GM21447 (cell line): ENCODE results near the gene SLC15A2.
A peak's percentile ranks its signal among the peaks of the same experiment; 100 is the strongest.
"Not testable (repeated sequence)": the region's sequence is repeated elsewhere in the genome, so short reads cannot be mapped to it uniquely, and the experiment has no call there.

ENCODE experiments used
- ATAC-seq: cut with Tn5 transposase; IDR thresholded peaks from one replicate; pipeline ENCODE4 v1.9.1; 2021; ENCODE audit not compliant: unreplicated experiment

SLC15A2 gene

DNA sequence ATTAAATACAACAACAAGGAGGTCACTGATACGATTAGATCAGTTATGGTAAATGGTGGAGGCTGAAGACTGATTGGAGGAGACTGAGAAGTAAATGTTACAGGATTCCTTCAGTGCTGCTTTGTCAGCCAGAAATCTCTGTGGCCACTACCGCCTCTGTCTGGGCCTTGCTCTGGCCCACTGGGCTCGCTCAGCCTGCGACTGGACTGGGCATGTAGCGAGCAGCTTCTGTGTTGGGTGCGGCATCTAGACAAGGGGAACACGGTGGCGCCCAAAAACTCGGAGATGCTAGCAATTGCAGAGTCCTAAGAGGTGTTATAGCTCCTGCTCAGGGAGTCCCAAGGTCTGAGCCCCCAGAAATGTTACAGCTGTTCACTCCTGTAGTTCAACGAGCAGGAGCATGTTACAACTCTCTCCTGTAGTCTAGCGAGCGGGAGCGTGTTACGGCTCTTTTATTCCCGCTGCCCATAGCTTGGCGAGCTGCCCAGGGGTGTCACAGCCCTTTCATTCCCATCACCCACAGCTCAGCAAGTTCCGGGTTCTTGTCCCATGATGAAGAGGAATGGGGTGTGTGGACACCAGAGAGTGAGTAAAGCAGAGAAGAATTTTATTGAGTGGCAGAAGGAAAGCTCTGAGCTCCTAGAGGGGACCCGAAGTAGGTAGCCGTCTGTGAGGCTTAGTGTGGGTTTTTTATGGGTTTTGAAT is 24.7 kb downstream of the SLC15A2 start:
- ATAC-seq, result no peak

DNA sequence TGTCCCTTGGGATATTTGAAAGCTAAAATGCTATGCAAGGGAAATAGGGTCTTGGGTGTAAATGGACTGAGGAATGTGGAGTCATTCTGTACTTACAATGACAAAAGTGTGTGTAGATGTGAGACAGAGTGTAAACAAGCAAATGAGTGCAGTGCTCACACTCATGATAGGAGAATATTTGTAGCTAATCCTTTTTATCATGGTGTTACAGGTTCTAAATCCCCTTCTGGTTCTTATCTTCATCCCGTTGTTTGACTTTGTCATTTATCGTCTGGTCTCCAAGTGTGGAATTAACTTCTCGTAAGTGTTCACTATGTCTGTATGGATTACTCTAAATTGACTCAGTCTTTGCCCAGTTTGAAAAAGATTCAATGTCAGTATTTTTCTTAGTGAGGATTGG is 30.5 kb downstream of the SLC15A2 start:
- ATAC-seq, result no peak

DNA sequence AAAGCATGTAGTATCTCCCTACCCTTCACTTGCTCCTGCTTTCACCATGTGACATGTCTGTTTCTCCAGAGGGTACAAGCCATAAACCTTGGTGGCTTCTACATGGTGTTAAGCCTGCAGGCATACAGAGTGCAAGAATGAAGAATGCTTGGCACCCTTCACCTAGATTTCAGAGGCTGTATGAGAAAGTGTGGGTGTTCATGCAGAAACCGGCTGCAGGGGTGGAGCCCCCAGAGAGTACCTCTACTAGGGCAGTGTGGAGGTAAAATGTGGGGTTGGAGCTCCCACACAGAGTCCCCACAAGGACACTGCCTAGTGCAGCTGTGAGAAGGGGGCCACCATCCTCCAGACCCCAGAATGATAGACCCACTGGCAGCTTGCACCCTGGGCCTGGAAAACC is 32.2 kb downstream of the SLC15A2 start:
- ATAC-seq, result no peak

DNA sequence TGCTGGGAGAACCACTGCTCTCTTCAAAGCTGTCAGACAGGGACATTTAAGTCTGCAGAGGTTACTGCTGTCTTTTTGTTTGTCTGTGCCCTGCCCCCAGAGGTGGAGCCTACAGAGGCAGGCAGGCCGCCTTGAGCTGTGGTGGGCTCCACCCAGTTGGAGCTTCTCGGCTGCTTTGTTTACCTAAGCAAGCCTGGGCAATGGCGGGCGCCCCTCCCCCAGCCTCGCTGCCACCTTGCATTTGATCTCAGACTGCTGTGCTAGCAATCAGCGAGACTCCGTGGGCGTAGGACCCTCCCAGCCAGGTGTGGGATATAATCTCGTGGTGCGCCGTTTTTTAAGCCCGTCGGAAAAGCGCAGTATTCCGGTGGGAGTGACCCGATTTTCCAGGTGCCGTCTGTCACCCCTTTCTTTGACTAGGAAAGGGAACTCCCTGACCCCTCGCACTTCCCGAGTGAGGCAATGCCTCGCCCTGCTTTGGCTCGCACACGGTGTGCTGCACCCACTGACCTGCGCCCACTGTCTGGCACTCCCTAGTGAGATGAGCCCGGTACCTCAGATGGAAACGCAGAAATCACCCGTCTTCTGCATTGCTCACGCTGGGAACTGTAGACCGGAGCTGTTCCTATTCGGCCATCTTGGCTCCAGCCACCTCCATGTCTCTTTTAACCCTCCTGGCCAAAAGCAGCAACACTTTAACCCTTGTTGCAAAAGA is 44.1 kb downstream of the SLC15A2 start:
- not testable (repeated sequence) for ATAC-seq

DNA sequence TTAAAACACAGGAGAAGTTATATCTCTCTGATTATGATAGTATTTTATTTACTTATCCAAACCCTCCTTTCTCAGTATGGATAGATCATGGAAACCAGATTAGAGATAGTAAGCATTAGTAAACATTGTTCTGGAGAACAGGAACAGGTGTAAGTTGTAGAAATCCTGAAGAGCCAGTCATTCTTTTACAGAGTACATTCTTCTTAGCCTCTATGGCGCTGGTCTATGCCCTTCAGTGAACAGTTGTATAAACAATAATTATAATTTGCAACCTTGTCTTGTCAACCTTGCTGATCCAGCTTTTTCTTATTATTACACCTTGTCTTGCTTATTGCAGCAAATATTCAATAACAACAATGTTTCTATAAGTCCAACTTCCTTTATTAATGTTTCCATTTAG is 47.4 kb downstream of the SLC15A2 start:
- no peak for ATAC-seq

DNA sequence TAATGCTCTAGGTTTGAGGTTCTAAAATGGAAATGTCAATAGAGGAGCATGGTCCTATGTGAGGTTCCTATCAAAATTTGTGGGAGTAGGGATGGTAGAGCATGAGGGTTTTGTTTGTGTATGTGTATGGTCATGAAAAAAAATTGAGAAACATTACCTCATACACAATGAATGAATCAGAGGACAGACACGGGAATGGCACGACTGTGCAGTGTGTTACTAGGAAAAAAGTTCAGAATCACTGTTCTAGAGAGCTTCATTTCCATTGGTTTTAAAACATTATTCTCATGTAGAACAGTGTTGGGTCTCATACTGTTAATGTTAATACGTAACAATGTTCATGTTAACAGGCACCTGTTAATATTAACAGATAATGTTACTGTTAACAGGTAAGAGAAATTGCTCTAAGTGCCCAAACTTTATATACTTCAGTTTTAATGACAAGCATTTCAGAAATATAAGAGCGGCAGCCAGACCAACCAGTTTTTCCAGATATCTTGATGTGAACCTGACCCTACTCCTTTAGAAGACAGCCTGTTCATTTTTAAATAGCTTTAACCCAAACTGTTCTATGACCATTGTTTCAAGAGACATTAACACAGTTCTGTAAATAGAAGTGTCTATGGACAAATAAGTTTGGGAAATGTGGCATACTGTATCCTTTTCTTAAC is 48.0 kb downstream of the SLC15A2 start:
- no peak for ATAC-seq

DNA sequence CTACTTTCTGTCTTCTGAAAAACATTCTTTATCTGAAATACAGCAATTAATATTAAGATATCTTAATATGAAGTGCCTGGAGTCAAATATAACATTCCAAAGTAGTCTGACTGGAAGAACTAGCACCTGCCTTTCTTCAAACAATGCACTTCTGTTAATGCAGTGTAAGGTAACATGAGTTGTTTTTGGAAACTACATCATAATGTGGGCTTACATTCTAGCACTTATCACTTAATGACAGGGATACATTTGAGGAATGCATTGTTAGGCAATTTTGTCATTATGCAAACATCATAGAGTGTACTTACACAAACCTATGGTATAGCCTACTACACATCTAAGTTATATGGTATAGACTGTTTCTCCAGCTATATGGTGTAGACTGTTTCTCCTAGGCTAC is 49.2 kb downstream of the SLC15A2 start:
- ATAC-seq, result no peak

DNA sequence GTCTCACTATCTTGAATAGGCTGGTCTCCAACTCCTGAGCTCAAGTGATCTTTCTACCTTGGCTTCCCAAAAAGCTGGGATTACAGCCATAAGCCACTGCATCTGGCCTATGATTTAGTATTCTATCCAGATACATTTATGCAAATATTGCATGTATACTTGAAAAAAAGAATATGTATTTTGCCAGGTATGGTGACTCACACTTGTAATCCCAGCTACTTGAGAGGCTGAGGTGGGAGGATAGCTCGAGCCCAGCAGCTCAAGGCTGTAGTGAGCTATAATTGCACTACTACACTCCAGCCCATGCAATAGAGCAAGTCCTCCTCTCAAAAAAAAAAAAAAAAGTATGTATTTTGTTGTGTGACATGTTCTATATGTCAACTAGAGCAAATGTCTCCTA is 54.4 kb downstream of the SLC15A2 start:
- no peak for ATAC-seq

DNA sequence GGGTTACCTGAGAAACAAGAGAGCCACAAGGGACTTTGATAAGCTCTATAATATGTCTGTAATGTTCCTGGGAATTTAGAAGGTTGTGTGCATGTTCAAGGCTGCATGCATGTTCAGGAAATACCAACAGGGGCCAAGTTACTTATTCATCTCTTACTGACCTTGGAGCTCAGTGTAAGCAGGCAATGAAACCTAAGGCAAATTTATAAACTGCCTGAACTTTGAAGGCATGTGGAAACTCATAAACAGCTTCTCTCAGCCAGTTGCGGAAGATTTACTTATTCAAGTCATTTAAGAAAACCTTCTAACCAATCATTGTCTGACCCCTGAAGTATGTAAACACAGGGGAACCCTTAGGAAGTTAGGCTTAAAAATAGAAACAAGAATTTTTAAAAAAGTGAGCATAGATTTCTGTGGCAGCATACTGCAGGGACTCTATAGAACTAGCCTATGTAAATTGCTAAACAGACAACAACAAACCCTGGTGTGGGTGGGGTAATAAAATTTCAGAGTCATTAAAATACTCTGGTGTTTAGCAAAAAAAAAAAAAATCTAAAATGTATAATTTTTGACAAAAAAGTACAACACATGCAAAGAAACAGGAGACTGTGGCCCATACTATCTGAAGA is 57.2 kb downstream of the SLC15A2 start:
- no peak for ATAC-seq

DNA sequence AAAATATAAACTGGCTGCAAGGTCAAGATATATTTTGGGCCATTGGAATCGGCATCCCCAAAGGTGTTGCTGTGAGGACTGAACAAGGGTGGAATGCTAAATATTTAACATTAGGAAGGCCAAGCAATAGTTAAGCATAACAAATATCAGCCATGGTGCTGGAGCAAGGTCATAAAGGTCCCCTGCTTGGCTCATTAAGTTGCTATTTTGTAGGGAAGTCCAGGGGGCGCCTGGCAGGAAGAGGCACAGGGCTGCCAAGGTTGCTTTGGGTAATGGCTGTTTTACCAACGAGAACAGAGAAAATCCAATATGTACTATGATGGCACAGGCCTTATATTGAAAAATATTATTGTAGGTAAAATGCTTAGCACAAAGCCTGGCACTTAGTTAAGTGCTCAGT is 62.2 kb downstream of the SLC15A2 start:
- ATAC-seq, result no peak

DNA sequence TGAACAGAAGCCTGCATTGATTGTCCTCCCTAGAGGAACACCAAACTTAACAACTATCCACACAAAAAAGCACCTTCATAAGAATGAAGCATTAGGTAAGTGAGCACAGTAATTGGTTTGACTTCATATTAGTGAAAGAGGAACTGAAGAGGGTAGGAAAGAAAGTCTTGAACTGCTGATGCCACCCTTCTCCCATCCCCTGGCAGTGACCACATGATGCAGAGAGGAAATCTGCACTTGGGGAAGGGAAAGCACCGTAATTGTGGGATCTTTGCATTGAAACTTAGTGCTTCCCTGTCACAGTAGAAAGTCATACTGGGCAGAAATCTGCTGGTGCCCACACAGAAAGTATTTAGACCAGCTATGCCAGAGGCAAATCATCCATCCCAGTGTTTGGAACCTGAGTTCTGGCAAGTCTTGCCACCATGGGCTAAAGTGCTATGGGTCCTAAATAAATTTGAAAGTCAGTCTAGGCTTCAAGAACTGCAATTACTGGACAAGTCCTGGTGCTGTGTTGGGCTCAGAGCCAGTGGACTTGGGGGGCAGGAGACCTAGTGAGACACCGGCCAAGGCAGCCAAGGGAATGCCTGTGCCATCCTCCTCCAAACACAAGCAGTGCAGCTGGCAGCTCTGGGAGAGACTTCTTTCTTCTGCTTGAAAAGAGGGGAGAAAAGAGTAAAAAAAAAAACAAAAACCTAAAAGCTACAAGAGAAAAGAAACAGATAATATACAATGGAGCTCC is 63.6 kb downstream of the SLC15A2 start:
- ATAC-seq, result peak; percentile 85

DNA sequence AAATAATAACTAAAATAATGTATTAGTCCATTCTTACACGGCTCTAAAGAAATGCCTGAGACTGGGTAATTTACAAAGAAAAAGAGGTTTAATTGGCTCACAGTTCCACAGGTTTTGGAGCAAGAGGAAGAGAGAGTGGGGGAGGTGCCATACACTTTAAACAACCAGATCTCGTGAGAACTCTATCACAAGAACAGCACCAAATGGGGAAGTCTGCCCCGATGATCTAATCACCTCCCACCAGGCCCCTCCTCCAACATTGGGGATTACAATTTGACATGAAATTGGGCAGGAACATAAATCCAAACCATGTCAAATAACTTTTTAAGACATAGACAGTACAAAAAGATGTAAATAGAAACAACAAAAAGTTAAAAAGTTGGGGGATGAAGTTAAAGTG is 64.6 kb downstream of the SLC15A2 start:
- ATAC-seq, result no peak

DNA sequence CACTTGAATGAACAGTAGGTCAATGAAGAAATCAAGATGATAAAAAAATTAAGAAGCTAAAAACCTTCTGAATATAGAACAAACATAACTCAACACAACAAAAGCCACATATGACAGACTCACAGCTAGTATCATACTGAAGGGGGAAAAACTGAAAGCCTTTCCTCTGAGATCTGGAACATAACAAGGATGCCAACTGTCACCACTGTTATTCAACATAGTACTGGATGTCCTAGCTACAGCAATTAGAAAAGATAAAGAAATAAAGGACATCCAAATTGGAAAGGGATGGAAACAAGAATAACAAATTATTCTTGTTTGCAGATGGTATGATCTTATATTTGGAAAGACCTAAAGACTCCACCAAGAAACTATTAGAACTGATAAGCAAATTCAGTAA is 67.1 kb downstream of the SLC15A2 start:
- ATAC-seq, result no peak

DNA sequence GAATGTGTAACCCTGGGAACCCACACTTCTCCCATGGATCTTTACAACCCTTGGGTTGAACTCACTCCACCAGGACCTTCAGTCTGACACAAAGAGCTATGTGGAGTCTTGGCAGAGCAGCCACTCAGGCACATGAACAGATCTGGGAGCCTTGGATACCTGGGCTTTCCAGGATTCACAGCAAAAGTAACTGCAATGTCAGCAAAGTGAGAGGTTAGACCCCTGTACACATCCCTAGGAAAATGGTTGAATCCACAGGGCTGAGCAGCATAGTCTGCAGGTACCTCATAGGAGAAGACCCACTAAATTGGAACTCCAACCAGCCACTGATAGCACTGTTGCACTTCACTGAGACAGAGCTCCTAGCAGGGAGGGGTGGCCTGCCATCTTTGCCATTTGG is 68.2 kb downstream of the SLC15A2 start:
- no peak for ATAC-seq

DNA sequence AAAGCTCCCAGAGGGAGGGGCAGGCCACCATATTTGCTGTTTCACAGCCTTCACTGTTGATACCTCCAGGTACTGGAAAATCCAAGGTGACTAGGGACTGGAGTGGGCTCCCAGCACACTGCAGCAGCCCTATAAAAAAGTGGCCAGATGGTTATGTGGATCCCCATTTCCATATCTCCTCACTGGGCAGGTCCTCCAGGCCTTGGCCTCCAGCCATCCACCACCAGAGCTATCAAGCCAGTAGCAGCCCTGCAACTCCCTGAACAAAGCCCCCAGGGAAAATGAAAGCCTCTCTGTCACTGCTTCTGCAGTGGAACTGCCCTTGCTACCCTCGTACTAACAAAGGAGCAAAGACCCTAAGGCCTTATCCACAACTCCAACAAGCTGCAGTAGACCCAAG is 69.4 kb downstream of the SLC15A2 start:
- no peak for ATAC-seq

DNA sequence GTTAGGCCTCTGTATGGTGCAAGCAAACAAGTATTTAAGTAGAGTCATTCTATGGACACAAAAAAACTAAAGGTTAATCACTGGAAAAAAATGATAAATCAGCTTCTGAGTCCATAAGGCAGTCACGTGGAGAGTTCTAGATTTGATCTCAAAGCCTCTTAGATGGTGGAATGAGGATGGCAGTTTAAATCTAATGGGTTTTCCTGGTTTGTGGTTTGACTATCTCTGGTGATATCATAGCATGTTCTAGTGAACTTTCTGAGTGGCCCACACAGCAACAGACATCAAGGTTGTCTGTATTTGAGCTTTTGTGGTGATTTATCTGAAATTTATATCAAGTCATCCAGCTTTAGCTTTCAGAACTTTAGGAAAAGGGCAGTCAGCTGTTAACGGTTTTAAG is 75.4 kb downstream of the SLC15A2 start:
- no peak for ATAC-seq

DNA sequence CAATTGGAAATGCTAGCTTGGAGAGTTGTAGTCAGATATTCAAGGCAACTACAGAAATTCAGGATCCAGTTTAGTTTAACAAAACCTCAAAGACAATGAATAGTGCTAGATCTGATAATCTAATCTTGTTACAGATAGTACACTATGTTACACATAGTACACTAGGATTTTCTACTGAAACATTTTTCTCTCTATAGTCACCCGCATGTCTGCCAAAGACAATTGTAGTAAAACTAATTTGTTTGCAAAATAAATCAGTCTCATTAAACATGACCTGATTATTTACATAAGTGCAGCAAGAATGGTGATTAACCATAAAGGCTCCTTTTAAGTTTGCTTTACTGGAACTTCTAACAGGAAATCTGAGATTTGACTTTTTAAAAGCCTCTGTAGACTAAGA is 75.8 kb downstream of the SLC15A2 start:
- no peak for ATAC-seq

DNA sequence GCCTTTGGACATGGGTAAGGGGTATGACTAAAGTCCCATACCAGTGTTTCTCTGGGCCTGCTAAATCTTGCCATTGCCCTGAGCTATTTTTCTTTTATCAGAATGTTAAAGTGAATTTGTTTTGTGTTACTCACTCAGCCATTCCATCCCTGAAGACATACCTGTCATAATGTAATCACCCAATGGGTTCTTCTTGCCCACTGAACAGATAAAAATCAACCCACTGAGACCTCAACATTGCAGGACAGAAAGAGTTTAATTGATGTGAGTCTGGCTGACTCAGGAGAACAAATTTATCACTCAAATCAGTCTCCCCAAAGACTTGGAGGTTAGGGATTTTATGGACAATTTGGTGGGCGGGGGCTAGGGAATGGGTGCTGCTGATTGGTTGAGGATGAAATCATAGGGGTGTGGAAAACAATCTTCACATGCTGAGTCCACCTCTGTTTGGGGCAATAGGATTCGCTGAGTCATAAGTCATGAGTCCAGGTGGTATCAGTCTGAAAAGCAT is 80.5 kb downstream of the SLC15A2 start:
- ATAC-seq, result no peak

DNA sequence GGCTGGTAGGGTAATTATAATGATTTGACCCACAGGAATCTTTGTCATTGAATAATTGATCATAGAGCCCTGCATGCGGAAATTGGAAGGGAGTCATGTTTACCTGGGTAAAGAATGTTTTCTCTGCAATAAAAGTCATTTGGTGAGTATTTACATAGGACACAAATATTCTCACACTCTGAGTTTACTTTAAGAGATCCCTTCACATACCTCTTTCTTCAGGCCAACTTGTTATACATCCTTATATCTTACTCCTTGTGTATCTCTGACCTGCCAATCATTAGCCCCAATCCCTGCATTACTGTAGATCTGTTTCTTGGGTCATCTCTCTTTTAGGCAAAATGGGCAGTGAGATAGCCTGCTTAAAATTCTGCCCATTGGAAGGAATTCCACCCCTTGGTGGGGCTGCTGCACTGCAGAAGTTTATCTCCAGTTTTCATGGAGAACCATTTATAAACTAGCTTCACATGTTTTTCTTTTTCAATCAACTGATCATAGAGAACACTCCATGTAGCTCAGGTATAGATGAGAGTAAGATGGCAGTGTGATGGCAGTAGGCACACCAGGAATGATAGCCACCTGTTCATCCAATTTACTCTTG is 81.6 kb downstream of the SLC15A2 start:
- no peak for ATAC-seq

DNA sequence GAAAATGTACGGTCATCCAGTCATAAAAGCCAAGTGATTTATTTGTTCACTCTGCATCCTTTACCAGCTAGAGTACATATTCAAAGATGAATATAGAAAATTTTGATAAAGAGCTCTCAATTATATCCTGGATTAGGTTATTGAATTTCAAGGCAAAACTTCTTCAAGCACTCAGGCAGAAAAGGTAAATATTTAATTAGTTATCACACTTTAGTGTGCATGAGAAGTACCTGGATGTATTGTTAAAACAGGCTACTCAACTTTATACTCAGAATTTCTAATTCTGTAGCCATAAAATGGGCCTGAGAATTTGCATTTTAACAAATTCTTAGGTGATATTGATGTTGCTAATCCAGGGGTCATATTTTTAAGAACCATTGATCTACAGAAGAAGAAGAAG is 82.5 kb downstream of the SLC15A2 start:
- no peak for ATAC-seq

DNA sequence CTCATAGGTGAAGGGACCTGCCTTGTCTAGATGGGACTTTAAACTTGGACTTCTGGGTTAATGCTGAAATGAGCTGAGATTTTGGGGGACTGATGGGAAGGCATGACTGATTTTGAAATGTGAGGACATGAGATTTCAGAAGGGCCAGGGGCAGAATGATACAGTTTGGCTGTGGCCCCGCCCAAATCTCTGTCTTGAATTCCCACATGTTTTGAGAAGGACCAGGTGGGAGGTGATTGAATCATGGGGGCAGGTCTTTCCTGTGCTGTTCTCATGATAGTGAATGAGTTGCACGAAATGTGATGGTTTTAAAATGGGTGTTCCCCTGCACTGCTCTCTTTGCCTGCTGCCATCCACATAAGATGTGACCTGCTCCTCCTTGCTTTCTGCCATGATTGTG is 85.0 kb downstream of the SLC15A2 start:
- no peak for ATAC-seq
